ENCODE results near the gene FOXI1.

Gene FOXI1

GRCh38 chr5:170159101-170159698 lies 53.5 kb downstream of the FOXI1 start:
- in situ Hi-C loops (cut with HindIII; ENCODE audit: low pct_ligation_motif_present, low sequenced_read_pairs): no loop called here
- Histone ChIP-seq H3K27ac (no peak overlapping the region), H3K27me3 (replicated peaks) (no peaks in the 10 kb centered on the region), H3K4me3 (ENCODE audit: low read depth, low read length) (no peak overlapping the region), H3K36me3 (replicated peaks) (no peaks in the 10 kb centered on the region)
- peak; percentile 70 for DNase-seq
- TF ChIP-seq, protein P1, sequence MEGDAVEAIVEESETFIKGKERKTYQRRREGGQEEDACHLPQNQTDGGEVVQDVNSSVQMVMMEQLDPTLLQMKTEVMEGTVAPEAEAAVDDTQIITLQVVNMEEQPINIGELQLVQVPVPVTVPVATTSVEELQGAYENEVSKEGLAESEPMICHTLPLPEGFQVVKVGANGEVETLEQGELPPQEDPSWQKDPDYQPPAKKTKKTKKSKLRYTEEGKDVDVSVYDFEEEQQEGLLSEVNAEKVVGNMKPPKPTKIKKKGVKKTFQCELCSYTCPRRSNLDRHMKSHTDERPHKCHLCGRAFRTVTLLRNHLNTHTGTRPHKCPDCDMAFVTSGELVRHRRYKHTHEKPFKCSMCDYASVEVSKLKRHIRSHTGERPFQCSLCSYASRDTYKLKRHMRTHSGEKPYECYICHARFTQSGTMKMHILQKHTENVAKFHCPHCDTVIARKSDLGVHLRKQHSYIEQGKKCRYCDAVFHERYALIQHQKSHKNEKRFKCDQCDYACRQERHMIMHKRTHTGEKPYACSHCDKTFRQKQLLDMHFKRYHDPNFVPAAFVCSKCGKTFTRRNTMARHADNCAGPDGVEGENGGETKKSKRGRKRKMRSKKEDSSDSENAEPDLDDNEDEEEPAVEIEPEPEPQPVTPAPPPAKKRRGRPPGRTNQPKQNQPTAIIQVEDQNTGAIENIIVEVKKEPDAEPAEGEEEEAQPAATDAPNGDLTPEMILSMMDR (IDR thresholded peaks at IDR 0.05; ENCODE audit: low read depth, low read length, missing control alignments): no peak
